HG03378 (cell line): Measurements from ENCODE around the gene SYDE1.

Source experiments
- ATAC-seq: cut with Tn5 transposase; IDR thresholded peaks from one replicate; pipeline ENCODE4 v1.9.1; 2021; ENCODE audit warnings: mild to moderate bottlenecking, moderate library complexity; ENCODE audit not compliant: unreplicated experiment

Gene SYDE1

DNA sequence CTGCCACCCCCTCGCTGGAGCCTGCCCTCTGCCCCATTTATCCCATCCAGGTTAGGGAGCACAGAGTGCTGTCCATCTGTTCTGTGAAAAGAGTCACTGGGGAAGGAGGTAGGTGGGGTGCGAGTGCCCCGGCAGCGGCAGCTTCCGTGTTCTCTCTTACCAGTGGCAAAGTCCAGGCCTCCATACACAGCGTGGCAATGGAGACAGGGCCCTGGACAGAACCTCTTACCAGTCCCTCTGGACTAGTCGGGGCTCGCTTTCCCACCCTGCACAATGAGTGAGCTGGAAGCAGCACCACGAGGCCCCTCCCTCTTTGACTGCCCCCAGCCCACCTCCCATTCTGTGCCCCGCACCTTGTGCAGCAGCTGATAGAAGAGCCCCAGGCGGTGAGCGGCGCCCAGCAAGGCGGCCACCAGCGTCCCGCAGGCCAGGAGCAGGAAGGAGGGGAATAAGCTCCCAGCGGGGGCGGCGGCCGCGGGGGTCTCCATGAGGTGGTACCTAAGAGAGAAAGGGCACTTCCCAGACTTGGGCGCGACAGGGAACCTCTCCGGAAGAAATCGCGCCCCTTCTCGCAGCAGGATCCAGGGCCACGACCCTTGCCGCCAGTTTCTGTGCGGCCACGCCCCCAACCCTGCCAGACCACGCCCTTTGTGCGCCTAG lies 17.5 kb downstream of the SYDE1 start:
- peak; percentile 2 for ATAC-seq

- peak; percentile 75 for ATAC-seq
Measured at GRCh38 chr19:15125232-15126067, 18.2 kb downstream of the SYDE1 start.

DNA sequence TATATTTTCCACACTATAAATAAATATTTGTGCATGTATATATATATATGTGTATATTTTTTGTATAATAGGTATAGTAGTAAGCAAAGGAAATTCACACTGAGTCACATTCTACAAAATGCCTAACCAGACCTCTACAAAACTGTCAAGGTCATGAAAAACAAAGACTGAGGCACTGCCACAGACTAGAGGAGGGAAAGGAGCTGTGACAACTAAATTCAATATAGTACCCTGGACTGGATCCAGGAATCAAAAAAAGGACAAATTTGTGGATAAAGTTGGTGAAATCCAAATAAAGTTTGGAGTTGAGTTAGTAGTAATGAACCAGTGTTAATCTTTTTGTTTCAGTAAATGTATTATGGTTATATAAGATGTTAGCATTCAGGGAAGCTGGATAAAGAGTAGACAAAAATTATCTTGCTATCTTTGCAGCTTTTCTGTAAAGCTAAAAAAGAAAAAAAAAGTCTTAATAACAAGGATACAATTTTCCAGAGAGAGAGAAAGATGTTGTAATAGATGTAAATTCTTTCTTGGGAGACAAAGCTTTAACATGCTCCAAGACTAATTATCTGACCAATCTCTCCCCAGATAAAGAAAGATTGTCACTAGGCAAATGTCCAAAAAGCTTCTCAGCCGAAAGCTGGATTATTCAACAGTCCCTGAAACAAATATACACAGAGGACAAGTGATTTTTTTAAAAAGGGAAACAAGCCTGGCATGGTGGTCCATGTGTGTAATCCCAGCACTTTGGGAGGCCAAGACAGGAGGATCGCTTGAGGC lies 19.1 kb downstream of the SYDE1 start:
- no peak for ATAC-seq

- ATAC-seq: no peak
Measured at GRCh38 chr19:15128162-15128770, 21.1 kb downstream of the SYDE1 start.

DNA sequence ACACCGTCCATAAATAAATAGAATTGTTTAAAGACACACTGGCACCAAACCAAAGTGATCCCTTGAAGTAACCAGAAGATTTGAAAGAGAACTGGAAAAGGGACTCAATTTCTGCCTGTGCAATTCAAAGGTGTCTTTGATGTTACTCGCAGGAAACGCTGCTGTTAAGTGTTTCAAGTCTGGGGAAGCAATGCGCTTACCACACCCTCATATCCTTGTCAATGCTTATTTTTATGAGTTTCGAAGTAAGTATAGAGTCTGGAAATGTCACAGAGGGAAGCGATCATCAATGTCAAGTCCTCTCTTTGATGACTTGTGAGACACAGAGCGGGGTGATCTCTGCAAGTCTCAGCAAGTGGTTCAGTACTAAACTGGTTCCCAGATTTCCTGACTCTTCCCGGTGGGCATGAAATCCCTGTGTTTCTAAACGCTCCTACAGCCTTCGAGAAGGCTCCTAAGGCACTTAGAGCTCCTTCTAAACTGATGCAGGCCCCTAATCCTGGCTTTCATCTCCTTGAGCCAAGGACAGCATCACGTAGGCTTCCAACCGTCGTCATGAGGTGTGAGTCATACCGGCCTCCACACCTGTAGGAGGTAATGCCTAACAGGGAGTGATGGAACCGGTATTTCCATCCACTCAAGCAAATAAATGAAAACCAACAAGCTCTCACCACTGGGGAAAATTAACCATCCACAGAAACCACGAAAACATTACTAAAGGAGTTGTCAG lies 22.8 kb downstream of the SYDE1 start:
- ATAC-seq: no peak

GRCh38 chr19:15136234-15136954 lies 29.2 kb downstream of the SYDE1 start:
- ATAC-seq: no peak

DNA sequence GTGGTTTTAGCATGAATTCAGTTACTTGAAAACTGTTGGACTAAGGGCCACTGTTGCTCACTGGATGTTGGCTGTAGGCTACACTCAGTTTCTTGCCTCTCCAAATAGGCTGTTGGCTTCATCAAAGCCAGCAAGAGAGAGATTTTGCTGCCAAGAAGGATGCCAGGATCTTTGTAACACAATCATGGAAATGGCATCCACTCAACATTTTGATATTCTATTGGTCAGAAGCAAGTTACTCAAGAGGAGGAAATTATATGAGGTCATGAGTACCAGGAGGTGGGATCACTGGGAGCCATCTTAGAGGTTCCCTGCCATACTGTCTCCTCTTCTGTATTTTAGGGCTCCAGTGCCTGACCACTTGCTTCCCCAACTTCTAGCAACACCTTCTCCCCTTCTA lies 30.6 kb downstream of the SYDE1 start:
- no peak for ATAC-seq

DNA sequence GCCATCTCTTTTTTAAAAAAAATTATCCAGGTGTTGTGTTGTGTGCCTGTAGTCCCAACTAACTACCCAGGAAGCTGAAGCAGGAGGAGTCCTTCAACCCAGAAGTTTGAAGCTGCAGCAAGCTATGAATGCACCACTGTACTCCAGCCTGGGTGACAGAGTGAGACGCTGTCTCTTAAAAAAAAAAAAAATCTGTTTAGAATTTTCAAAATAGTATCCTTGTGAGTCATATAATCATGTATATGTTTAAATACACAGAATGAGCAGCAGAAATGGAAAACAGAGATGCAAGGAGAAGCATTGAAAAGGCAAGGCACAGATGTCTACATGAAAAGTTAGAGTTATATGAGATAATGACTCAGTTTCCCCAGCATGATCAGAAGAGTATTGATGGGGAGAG lies 31.2 kb downstream of the SYDE1 start:
- no peak for ATAC-seq

- ATAC-seq: no peak
Measured at GRCh38 chr19:15141143-15141542, 33.9 kb downstream of the SYDE1 start.

- ATAC-seq: no peak
Measured at GRCh38 chr19:15142313-15142712, 35.1 kb downstream of the SYDE1 start.

- no peak for ATAC-seq
Measured at GRCh38 chr19:15144046-15144646, 36.9 kb downstream of the SYDE1 start.

- no peak for ATAC-seq
Measured at GRCh38 chr19:15147090-15147489, 39.9 kb downstream of the SYDE1 start.

DNA sequence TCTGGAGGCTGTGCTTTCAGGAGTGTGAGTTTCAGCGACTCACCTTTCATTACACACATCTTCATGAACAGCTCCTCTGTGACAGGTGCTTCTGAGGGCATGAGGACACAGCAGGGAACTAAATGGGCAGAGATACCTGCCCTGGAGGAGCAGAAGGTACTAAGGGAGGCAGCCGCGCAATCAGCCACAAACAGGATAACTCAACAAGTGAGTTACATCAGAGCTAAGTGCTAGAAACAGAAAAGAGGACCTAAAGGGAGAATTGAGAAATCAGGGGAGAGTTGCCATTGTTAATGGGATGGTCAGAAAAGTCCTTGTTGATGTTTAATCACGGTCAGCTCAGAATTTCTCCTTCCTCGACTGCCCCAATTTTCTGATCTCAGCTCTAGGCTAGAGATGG lies 42.5 kb downstream of the SYDE1 start:
- ATAC-seq: no peak

DNA sequence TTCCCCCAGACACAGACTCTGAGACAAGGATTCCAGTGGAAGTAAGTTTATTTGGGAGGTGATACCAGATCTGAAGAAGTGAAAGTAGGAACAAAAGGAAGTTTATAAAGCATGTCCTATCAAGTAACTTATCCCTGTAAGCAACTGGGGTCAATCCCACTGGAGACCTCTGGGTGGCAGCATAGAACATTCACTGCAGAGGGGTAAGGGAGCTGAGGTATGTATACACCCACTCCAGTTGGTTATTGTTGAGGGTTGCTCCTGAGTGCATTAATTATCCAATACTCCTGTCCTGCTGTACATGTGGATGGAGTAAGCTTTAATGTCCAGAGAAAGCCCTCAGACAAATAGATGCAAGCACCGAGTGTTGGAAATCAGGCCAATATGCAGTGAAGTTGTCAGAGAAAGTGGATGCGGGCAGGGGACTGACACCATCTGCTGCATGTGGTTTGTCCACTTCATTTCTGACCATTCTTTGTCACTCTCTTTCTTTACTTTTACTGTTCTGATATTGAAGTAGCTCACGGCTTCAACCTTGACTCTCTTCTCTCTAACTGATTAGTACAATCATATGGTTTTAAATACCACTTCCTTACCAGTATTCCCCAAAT lies 46.9 kb downstream of the SYDE1 start:
- no peak for ATAC-seq

- no peak for ATAC-seq
Measured at GRCh38 chr19:15155296-15155695, 48.1 kb downstream of the SYDE1 start.

- ATAC-seq: no peak
Measured at GRCh38 chr19:15156391-15156790, 49.2 kb downstream of the SYDE1 start.

DNA sequence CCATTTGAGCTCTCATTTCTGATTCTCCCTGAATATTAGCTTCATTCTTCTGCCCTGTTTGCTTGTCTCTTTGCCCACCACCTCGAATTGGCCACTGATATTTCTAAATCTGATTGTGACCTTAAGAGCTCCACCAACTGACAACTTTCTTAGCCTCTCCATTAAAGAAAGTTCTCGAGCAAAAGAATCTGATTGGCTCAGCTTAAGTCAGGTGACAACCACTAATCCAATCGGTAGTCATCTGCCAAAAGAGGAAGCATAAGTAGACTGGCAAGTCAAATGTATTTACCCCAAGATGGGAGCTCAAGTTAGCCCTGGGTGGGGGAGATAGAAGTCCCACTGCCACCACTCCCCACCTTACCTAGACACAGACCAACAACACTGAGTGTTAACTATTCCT lies 52.0 kb downstream of the SYDE1 start:
- ATAC-seq: no peak

GRCh38 chr19:15161028-15161984 lies 54.1 kb downstream of the SYDE1 start:
- ATAC-seq: no peak
